ENCODE measurements around the gene PLCE1. TPM values are rescaled to one million over a fixed set of nuclear protein-coding genes. Genes with fewer than 3 reads are reported as not detected.

Gene PLCE1
- total and polyA plus RNA-seq, 2 of the 13 experiments (the other 11 are each of a cell fraction or from before 2014, with no cell fraction given) = 0.04 TPM; not detected in 1

- TF ChIP-seq KIAA2018 (CRISPR knock-in tag; IDR thresholded peaks at IDR 0.05; ENCODE audit: borderline replicate concordance) = no peak
- no peak for TF ChIP-seq ZNF672 (CRISPR knock-in tag; IDR thresholded peaks at IDR 0.05)
Observed at GRCh38 chr10:93963434-93963833, 30.3 kb upstream of the PLCE1 start (continued).

- FAIRE-seq = no peak
- H3K9ac ChIP-seq (ENCODE audit: insufficient read depth, low read depth, low read length) = no peak overlapping the region
- TF ChIP-seq HOMEZ (CRISPR knock-in tag; IDR thresholded peaks at IDR 0.05; ENCODE audit: low read depth) (no peak), ZNF720 (CRISPR knock-in tag; IDR thresholded peaks at IDR 0.05) (no peak), ZBTB42 (CRISPR knock-in tag; IDR thresholded peaks at IDR 0.05) (no peak), ZNF18 (CRISPR knock-in tag; IDR thresholded peaks at IDR 0.05; ENCODE audit: insufficient replicate concordance) (no peak)
- no peaks in the 10 kb centered on the region for H3K4me1 ChIP-seq (ENCODE audit: insufficient read depth, low read length)
- H3K27ac ChIP-seq (ENCODE audit: extremely low read length, insufficient read depth, low read length) = no peak overlapping the region
- H3K9me3 ChIP-seq (ENCODE audit: low read length) = no peaks in the 10 kb centered on the region
- no peak for DNase-seq (ENCODE audit: low spot score)
- intact Hi-C loops (cut with micrococcal nuclease; ENCODE audit: unreplicated experiment) = no loop called here
- peaks cover 0 to 7% of the 10 kb centered on the region in 2 experiments; a peak in 2 of 5 replicates for H3K27me3 ChIP-seq (ENCODE audit: control insufficient read depth in 1 of 2, insufficient read depth in 2 of 2, low read length in 2 of 2)
- H2AFZ ChIP-seq (ENCODE audit: low read length) = no peak overlapping the region
- no peak overlapping the region for H3K4me3 ChIP-seq (replicated peaks in 1 of 3; ENCODE audit: insufficient read depth in 1 of 3, low read depth in 2 of 3, low read length in 3 of 3)
- H3K36me3 ChIP-seq (replicated peaks in 1 of 2; ENCODE audit: control insufficient read depth in 1 of 2, insufficient read depth in 2 of 2, low read length in 2 of 2) = no peaks in the 10 kb centered on the region
- in situ Hi-C loops (cut with HindIII; ENCODE audit: extremely low pct_ligation_motif_present, low pct_unique_long_range_greater_than_20kb) = no loop called here
- no TSS peak for BruUV-seq (replicated peaks)
- no peaks in the 10 kb centered on the region for H3K79me2 ChIP-seq (ENCODE audit: insufficient read depth, low read length)
- ChIA-PET CTCF (ENCODE audit: low intra/inter-chr PET ratio, low total read pairs) (no interaction called here), POLR2A (no interaction called here)
- no peaks in the 10 kb centered on the region for H4K20me1 ChIP-seq (ENCODE audit: insufficient read depth, low read length)
- H3K4me2 ChIP-seq (ENCODE audit: low read depth, low read length) = no peak overlapping the region
- no peak for ATAC-seq
Observed at GRCh38 chr10:93965911-93966310, 27.8 kb upstream of the PLCE1 start.
